ENCODE measurements around the gene LYST. TPM values are rescaled to one million over a fixed set of nuclear protein-coding genes. Genes with fewer than 3 reads are reported as not detected.

The LYST gene
- total and polyA plus RNA-seq, 2 of the 8 experiments (the other 6 are each of a cell fraction or from before 2014, with no cell fraction given) = 0.29 to 0.58 TPM

GRCh38 chr1:235820061-235820460, 46.6 kb downstream of the LYST start:
- Histone ChIP-seq H3K23me2 (ENCODE audit: low read depth, low read length) (no peaks in the 10 kb centered on the region), H3K9me3 (ENCODE audit: insufficient read depth in 2 of 2, low read depth in 1 of 2, low read length in 1 of 2) (no peaks in the 10 kb centered on the region), H3K18ac (ENCODE audit: extremely low read depth, low read length) (no peak overlapping the region), H3K56ac (replicated peaks; ENCODE audit: insufficient read length, low read depth, low read length) (no peak overlapping the region), H3K27ac (ENCODE audit: low read depth, low read length) (no peak overlapping the region), H3K79me1 (ENCODE audit: low read depth, low read length) (no peaks in the 10 kb centered on the region), H3K79me2 (ENCODE audit: control insufficient read depth in 1 of 2, insufficient read depth in 2 of 2, low read length in 2 of 2) (no peaks in the 10 kb centered on the region), H4K20me1 (replicated peaks in 1 of 2; ENCODE audit: control insufficient read depth in 1 of 2, insufficient read depth in 2 of 2, low read length in 2 of 2) (no peaks in the 10 kb centered on the region), H2BK12ac (ENCODE audit: low read depth, low read length) (no peak overlapping the region), H3K4me2 (ENCODE audit: insufficient read depth in 1 of 2, low read depth in 2 of 2, low read length in 2 of 2) (no peak overlapping the region), H3K14ac (ENCODE audit: insufficient read length) (no peak overlapping the region), H2BK120ac (replicated peaks; ENCODE audit: low read depth, low read length) (no peak overlapping the region), H3K27me3 (replicated peaks in 1 of 4; ENCODE audit: control insufficient read depth in 3 of 4, extremely low read depth in 1 of 4, insufficient read depth in 3 of 4, low read length in 3 of 4) (no peaks in the 10 kb centered on the region), H2BK15ac (ENCODE audit: low read length) (no peak overlapping the region), H4K91ac (replicated peaks; ENCODE audit: insufficient read length, low read length) (no peak overlapping the region), H4K8ac (ENCODE audit: extremely low read depth, insufficient read depth, low read length) (no peak overlapping the region), H3K36me3 (ENCODE audit: control insufficient read depth in 2 of 4, insufficient read depth in 4 of 4, low read length in 3 of 4) (no peaks in the 10 kb centered on the region), H3K4me1 (replicated peaks in 1 of 4; ENCODE audit: control insufficient read depth in 3 of 4, insufficient read depth in 4 of 4, low read length in 3 of 4) (peaks cover 0 to 4% (median under 1%) of the 10 kb centered on the region in 4 experiments; a peak in 1 of 7 replicates), H3K4me3 (ENCODE audit: extremely low read depth in 1 of 4, insufficient read depth in 2 of 4, low read depth in 3 of 4, low read length in 4 of 4) (no peak overlapping the region), H2AFZ (ENCODE audit: low read length) (no peak overlapping the region), H2BK20ac (ENCODE audit: low read length) (no peak overlapping the region), H2BK5ac (ENCODE audit: low read depth, low read length) (no peak overlapping the region), H3K4ac (replicated peaks; ENCODE audit: insufficient read length, low read depth, low read length) (no peak overlapping the region), H3K23ac (ENCODE audit: insufficient read length) (no peak overlapping the region), H3K9ac (replicated peaks in 1 of 4; ENCODE audit: extremely low read depth in 1 of 4, low read depth in 3 of 4, low read length in 3 of 4) (no peak overlapping the region), H2AK5ac (ENCODE audit: low read depth, low read length) (no peak overlapping the region), H4K5ac (ENCODE audit: insufficient read length, low read depth, low read length) (no peak overlapping the region)
- WGBS, 2 experiments (ENCODE audit: extremely low coverage in 1 of 2, insufficient coverage in 1 of 2, insufficient read length in 1 of 2, insufficient replicate concordance in 2 of 2, low coverage in 1 of 2, low lambda C conversion rate in 2 of 2, missing lambda C conversion rate in 1 of 2) = 88% methylated on average over 1 of the region's 1 CpG; no CpG with 5 or more reads in 1 of the 2 experiments
- DNase-seq (ENCODE audit: low read depth in 1 of 2, low spot score in 2 of 2) = no peak
- CTCF ChIA-PET (ENCODE audit: partially characterized antibody) = interaction anchor here (3.2 kb wide), 1 partner anchor 23 kb away, joined by 16 read pairs; no protein-coding TSS in a partner anchor
- no peak for FAIRE-seq
- POLR2A ChIA-PET (ENCODE audit: partially characterized antibody) = interaction anchor here (1.0 kb wide), 1 partner anchor 23 kb away, joined by 3 read pairs; no protein-coding TSS in a partner anchor
- TF ChIP-seq USF2 (IDR thresholded peaks at IDR 0.05; ENCODE audit: low read length) (no peak), BACH1 (IDR thresholded peaks at IDR 0.05; ENCODE audit: low read length) (no peak), POLR2AphosphoS5 (IDR thresholded peaks at IDR 0.05; ENCODE audit: low read depth, low read length) (no peak), KDM1A (IDR thresholded peaks at IDR 0.05; ENCODE audit: borderline replicate concordance, low read length) (no peak)

All from H1 (cell line).